T-helper 2 cell treated with Interferon-gamma antibody and Interleukin-4, amounts not matched to agents 5 μg/mL and 100 μg/mL, for 36 hours (primary cell): ENCODE measurements around the gene FGF18.

Experiments
- DNase-seq: peaks from one replicate; pipeline ENCODE4 v3.0.0; 2021; ENCODE audit warnings: low spot score
- H3K27ac Mint-ChIP-seq: one replicate; pipeline ENCODE4 v1.8.0; 2021; ENCODE audit warnings: mild to moderate bottlenecking, mixed read lengths
- H3K27me3 Mint-ChIP-seq: one replicate; pipeline ENCODE4 v1.8.0; 2021; ENCODE audit warnings: low read depth, mixed read lengths
- H3K36me3 Mint-ChIP-seq: one replicate; pipeline ENCODE4 v1.8.0; 2021; ENCODE audit warnings: low read depth, mixed read lengths
- H3K4me1 Mint-ChIP-seq: one replicate; pipeline ENCODE4 v1.8.0; 2021; ENCODE audit warnings: low read depth, mixed read lengths
- H3K4me3 Mint-ChIP-seq: one replicate; pipeline ENCODE4 v1.8.0; 2022; ENCODE audit warnings: mild to moderate bottlenecking, moderate library complexity, mixed read lengths
- H3K9me3 Mint-ChIP-seq: one replicate; pipeline ENCODE4 v1.8.0; 2021; ENCODE audit warnings: mixed read lengths

The FGF18 gene

DNA sequence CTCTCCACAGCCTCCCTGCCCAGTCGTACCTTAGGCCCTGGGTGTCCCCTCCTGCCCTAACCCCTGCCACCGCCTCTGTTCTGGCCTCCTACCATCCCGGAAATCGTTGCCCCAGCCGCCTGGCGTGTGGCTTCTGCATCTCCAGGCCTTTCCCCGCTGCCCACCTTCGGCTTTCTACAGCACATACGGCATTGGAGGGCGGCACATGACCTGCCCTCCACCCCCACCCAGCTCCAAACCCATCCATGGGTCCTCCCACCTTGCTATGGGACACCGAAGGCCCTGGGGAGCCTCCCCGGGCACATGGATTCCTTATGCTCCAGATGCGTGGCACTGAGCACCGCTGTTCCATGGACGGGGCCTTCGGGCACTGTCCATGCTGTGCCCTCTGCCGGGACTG is 32.0 kb downstream of the FGF18 start:
- DNase-seq = no peak
- Mint-ChIP-seq H3K4me3 (peak overlapping the region; percentile 23), H3K27ac (no peak overlapping the region), H3K36me3 (no peaks in the 10 kb centered on the region), H3K4me1 (peaks cover 2% of the 10 kb centered on the region), H3K9me3 (no peaks in the 10 kb centered on the region), H3K27me3 (peaks cover 50% of the 10 kb centered on the region)

DNA sequence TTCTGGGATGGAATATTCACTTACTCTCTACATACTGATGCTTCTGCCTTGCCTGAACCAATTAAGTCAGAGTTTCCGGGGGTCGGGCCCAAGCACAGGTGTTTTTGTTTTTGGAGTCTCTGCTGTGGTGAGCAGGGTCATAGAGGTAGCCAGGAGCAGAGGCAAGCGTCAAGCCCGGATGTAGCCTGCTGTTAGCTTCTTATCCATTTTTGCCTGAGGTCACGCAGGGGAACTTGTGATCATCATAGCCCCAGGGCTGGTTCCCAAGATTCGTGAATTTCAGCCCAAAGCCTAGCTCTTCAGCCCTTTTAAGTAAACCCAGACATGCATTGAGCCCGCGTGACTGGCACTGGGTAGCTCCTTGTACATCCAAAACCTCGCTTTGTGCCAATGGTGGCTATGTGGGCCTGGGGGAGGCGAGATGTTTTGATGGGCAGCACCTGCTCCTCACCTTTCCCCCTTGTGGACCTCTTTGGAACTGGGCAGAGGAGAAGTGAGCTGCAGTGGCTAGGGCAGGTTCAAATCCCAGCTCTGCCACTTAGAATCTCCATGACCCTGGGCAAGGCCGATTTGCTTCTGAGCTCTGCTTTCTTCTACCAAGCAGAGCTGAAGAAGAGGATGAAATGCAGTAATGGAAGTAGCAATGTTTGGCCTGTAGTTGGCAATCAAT is 33.7 kb downstream of the FGF18 start:
- Mint-ChIP-seq H3K4me1 (peaks cover 2% of the 10 kb centered on the region), H3K9me3 (no peaks in the 10 kb centered on the region), H3K36me3 (no peaks in the 10 kb centered on the region), H3K27me3 (peaks cover 43% of the 10 kb centered on the region), H3K4me3 (no peak overlapping the region), H3K27ac (no peak overlapping the region)
- DNase-seq = no peak

DNA sequence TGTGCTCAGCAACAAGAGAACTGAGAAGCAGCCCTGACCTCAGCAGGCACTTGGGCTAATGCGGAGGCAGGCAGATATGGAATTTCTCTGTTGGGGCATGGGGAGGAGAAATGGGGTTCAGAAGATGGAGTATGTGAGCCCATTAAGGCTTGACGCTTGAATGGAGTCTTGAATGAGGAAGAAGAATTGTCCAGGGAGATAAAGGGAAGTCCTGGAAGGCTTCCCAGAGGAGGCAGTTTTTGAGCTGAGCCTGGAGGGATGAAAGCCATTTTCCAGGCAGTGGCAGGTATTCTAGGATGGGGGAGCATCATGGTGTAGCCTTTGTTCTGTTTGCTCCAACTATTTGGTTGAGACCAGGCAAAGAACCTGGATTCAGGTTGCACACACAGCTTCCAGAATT is 34.5 kb downstream of the FGF18 start:
- no peak for DNase-seq
- H3K27me3 Mint-ChIP-seq = peaks cover 37% of the 10 kb centered on the region
- H3K27ac Mint-ChIP-seq = no peak overlapping the region
- peaks cover 2% of the 10 kb centered on the region for H3K4me1 Mint-ChIP-seq
- H3K4me3 Mint-ChIP-seq = no peak overlapping the region
- H3K36me3 Mint-ChIP-seq = no peaks in the 10 kb centered on the region
- H3K9me3 Mint-ChIP-seq = no peaks in the 10 kb centered on the region

DNA sequence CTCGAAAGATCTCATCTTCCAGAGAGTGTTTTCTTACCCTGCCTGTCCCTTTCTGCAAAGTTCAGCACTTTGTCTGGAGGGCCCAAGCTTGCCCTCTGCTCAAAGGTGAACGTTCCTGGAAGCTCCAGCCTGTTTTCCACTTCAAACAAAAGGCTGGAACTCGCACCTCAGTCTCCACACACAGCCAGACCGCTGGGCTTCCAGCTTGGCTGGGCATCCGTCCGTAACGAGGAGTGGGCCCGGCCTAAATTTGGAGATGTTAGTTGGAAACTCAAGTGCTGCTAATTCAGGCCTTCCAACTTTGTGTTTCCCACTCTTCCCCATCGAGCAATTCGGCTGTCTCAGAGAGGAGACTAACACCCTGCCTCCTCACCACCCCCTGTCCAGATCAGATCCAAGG is 35.1 kb downstream of the FGF18 start:
- peaks cover 2% of the 10 kb centered on the region for H3K4me1 Mint-ChIP-seq
- H3K9me3 Mint-ChIP-seq = no peaks in the 10 kb centered on the region
- H3K36me3 Mint-ChIP-seq = no peaks in the 10 kb centered on the region
- no peak overlapping the region for H3K27ac Mint-ChIP-seq
- H3K4me3 Mint-ChIP-seq = no peak overlapping the region
- DNase-seq = no peak
- peaks cover 33% of the 10 kb centered on the region for H3K27me3 Mint-ChIP-seq

DNA sequence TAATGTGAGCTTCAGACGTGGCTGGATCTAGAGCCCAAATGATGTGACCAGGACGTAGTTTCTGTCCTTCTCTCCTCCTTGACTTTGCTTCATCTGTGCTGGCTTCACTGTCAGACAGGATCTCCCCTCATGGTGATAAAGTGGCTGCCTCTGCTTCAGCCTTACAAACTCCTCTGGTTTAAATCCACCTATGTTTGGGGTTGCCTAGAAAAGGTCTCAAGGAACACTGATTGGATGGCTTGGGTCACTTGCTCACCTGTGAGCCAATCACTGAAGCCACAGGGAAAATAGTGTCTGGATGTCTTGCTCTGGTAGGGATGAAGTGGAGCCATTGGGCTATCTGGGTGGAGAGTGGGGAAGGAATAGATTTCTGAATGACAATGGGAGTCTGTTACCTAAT is 36.1 kb downstream of the FGF18 start:
- no peak for DNase-seq
- H3K36me3 Mint-ChIP-seq = no peaks in the 10 kb centered on the region
- H3K27ac Mint-ChIP-seq = no peak overlapping the region
- H3K4me1 Mint-ChIP-seq = peaks cover 2% of the 10 kb centered on the region
- no peak overlapping the region for H3K4me3 Mint-ChIP-seq
- H3K27me3 Mint-ChIP-seq = peaks cover 24% of the 10 kb centered on the region
- H3K9me3 Mint-ChIP-seq = no peaks in the 10 kb centered on the region

DNA sequence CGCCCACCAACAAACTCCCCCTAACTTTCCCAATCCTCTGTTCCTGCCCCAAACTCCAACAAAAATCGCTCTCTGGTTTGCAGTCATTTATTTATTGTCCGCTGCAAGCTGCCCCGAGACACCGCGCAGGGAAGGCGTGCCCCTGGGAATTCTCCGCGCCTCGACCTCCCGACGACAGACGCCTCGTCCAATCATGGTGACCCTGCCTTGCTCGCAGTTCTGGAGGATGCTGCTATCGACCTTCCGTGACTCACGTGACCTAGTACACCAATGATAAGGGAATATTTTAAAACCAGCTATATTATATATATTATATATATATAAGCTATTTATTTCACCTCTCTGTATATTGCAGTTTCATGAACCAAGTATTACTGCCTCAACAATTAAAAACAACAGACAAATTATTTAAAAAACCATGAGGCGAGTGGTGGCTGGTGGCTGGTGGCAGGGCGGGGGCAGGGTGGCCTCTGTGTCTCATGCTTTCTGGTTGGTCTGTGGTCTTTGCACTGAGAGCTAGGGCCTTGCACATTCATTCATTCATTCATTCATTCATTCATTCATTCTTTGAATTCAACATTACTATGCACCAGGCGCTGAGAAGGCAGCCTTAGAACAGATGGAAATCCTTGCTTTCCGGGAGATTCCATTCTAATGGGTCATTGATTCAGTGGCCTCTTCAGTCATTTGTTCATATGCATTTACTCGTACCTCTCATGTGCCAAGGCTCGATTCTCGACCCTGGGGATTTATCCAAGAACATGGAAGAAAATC is 37.9 kb downstream of the FGF18 start:
- Mint-ChIP-seq H3K27me3 (peaks cover 13% of the 10 kb centered on the region), H3K36me3 (no peaks in the 10 kb centered on the region), H3K4me3 (no peak overlapping the region), H3K27ac (no peak overlapping the region), H3K9me3 (no peaks in the 10 kb centered on the region), H3K4me1 (no peaks in the 10 kb centered on the region)
- no peak for DNase-seq

DNA sequence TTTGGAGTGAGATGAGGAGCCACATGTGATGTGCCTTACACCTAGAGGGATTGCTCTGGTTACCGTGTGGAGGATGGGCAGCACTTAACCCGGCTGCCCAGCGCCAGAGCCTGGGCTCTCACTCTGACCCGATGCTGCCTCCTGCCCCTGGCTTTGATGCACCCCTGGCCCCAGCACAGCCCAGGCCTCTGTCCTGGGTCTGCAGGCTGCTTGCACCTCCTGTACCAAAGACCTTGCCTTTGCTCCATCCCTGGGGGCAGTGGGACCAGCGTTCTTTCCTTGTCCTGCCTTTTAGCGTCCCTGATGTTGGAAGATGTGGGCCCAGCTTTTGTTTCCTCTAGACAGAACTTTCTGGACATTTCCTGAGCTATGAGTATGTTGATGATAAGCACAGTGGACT is 40.4 kb downstream of the FGF18 start:
- H3K9me3 Mint-ChIP-seq = no peaks in the 10 kb centered on the region
- no peak for DNase-seq
- H3K27ac Mint-ChIP-seq = no peak overlapping the region
- peaks cover under 1% of the 10 kb centered on the region for H3K27me3 Mint-ChIP-seq
- H3K4me3 Mint-ChIP-seq = no peak overlapping the region
- H3K4me1 Mint-ChIP-seq = no peaks in the 10 kb centered on the region
- H3K36me3 Mint-ChIP-seq = no peaks in the 10 kb centered on the region

DNA sequence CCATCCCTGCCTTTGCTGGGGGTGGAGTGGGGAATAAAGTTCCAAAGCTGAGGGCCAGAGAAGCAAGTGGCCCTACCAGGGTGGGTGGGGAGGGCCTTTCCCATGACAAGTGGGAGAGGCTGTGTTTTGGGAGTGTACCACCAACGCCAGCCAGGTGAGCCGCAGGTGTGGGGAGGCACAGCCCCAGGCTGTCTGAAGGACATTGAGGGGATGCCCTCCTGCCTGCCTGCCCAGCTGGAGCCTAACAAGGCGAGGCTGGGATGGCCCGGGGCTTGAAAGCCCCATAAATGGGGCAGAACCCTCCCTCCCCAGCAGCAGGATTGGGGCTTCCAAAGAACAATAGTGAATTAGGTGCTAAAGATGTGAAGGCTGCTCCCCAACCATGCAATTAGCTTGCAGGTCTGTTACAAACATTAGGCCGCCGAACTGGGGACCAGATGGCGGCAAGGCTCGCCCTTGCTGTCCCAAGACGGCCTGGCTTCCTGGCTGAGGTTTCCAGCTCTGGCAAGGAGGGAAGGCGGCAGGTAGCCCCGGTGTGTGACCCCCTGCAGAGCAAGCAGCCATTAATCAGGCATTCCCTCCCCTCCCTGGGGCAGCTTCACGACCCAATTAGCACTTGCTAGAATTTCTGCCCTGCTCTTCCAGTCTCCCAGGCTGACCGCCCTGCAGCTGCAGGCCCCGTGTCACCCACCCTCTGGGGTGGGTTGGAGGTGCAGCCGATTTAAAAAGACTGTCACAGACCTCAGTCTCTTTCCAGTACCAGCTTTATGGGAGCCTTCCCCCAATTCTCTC is 42.9 kb downstream of the FGF18 start:
- Mint-ChIP-seq H3K27me3 (no peaks in the 10 kb centered on the region), H3K4me1 (no peaks in the 10 kb centered on the region), H3K9me3 (no peaks in the 10 kb centered on the region), H3K36me3 (no peaks in the 10 kb centered on the region), H3K4me3 (no peak overlapping the region), H3K27ac (no peak overlapping the region)
- DNase-seq = no peak

DNA sequence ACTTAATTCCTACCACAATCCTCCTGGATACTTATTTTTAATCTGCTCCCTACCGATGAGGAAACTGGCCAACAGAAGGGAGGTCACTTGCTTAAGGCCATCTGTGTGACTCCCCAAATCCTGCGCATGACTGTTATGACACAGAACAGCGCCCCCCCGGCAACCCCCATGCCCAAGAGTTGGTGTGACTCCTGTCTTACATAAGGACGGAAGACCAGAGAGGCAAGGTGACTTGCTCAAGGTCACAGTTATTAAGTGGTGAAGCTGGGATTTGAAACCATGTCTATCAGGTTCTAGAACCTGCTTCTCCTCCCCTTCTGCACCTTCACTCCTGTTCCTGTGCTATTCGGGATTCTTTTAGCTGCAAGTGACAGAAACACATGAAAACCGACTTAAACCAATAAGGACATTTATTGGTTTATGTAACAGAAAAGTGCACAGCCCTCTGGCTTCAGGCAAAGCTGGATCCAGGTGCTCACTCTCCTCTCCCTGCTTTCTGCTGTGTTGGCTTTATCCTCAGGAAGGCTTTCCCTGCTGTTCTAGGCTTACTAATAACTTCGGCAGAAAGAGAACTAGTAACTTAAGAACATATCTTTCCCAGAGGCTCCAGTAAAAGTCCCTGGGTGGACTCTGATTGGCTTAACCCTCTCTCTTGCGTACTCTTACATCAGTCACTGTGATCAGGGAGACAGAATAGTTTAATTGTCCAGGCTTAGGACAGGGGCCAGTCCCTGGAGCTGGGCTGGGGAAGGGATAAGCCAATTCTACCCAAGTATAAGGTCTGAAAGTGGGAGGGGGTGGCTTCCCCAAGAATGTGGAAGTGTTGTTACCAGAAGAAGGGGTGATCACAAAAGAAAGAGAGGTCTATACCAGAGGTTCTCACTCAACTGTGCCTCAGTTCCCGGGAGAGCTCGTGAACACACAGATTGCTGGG is 43.7 kb downstream of the FGF18 start:
- Mint-ChIP-seq H3K27me3 (no peaks in the 10 kb centered on the region), H3K4me3 (no peak overlapping the region), H3K27ac (no peak overlapping the region), H3K4me1 (no peaks in the 10 kb centered on the region), H3K9me3 (no peaks in the 10 kb centered on the region), H3K36me3 (no peaks in the 10 kb centered on the region)
- no peak for DNase-seq

DNA sequence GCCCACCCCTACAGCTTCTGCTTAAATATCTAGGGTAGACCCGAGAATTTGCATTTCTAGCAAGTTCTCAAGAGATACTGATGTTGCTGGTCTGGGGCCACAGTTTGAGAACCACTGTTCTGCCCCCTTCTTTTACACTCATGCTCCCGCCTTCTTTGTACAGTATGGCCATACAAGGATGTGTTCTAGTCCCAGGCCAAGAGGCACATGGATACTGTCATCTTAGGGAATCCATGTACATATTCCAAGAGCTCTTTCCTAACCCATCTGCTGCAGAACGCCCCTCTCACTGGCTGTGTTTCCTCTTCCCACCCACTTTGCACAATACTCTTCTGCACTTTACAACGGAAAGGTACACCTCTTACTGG is 44.4 kb downstream of the FGF18 start:
- DNase-seq = no peak
- H3K4me1 Mint-ChIP-seq = no peaks in the 10 kb centered on the region
- no peak overlapping the region for H3K27ac Mint-ChIP-seq
- H3K36me3 Mint-ChIP-seq = no peaks in the 10 kb centered on the region
- no peak overlapping the region for H3K4me3 Mint-ChIP-seq
- no peaks in the 10 kb centered on the region for H3K9me3 Mint-ChIP-seq
- H3K27me3 Mint-ChIP-seq = no peaks in the 10 kb centered on the region

DNA sequence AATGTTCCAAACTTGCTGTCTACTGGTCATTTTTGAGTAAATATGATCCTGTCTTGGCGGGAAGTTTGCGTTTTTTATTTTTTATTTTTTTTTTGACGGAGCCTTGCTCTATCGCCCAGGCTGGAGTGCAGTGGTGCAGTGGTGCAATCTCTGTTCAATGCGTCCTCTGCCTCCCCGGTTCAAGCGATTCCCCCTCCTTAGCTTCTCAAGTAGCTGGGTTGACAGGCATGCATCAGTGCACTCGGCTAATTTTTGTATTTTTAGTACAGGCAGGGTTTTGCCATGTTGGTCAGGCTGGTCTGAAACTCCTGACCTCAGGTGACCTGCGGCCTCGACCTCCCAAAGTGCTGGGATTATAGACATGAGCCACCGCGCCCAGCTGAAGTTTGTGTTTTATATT is 45.4 kb downstream of the FGF18 start:
- Mint-ChIP-seq H3K4me3 (no peak overlapping the region), H3K27ac (no peak overlapping the region), H3K4me1 (no peaks in the 10 kb centered on the region), H3K36me3 (no peaks in the 10 kb centered on the region), H3K9me3 (no peaks in the 10 kb centered on the region), H3K27me3 (no peaks in the 10 kb centered on the region)
- DNase-seq = no peak

DNA sequence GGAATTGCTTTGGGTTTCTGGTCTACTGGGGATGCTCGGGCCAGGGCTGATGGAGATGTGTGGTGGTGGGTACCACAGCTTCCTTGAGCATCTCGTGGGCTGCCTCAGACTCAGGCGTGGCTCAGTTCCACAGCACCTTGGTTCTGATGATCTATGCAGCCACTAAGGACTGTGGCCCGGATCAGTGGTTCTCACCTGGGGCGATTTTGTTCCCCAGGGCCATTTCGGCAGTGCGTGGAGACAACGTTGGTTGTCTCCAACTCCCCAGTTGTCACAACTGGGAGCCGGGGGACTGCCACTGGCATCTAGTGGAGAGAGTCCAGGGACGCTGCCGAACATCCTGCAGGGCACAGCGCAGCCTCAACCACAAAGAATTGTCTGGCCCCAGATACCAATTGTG is 47.7 kb downstream of the FGF18 start:
- Mint-ChIP-seq H3K9me3 (no peaks in the 10 kb centered on the region), H3K27me3 (no peaks in the 10 kb centered on the region), H3K36me3 (no peaks in the 10 kb centered on the region), H3K4me1 (no peaks in the 10 kb centered on the region), H3K4me3 (no peak overlapping the region), H3K27ac (no peak overlapping the region)
- no peak for DNase-seq

DNA sequence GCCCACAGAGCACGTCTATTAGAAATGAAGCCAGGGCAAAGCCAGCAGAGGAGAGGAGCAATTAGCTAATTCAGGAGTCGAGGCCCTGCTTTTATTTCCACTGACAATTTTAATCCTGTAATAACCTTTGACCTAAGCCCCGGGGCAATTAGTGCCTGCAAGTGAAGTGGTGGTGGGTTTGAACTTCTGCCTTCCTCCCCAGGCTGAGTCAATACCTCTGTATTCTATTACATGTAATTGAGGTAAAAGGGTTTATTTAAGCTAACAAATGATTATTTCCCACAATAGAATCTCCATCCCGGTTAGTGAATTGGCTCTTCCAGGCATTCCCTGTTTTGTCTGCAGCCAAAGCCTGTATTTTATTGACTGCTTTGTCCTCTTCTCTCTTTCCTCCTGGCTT is 49.9 kb downstream of the FGF18 start:
- H3K4me1 Mint-ChIP-seq = no peaks in the 10 kb centered on the region
- no peak overlapping the region for H3K4me3 Mint-ChIP-seq
- no peaks in the 10 kb centered on the region for H3K36me3 Mint-ChIP-seq
- H3K27ac Mint-ChIP-seq = no peak overlapping the region
- H3K9me3 Mint-ChIP-seq = no peaks in the 10 kb centered on the region
- no peaks in the 10 kb centered on the region for H3K27me3 Mint-ChIP-seq
- DNase-seq = no peak
